ENCODE measurements around the gene GZMA. TPM values are rescaled to one million over a fixed set of nuclear protein-coding genes. Genes with fewer than 3 reads are reported as not detected.

The GZMA gene
- total RNA-seq (under 1 TPM; 0.20 to 0.39 TPM), polyA plus RNA-seq (ENCODE audit: insufficient read length in 2 of 2) (under 1 TPM in 1 of 2 donors, not detected in 1; 0.24 TPM)
- long read RNA-seq, donor 1: 0 reads
- long read RNA-seq, donor 2: 0 reads
- long read RNA-seq, donor 3: 0 reads
- long read RNA-seq, donor 4, partial matches to known transcripts: 0 of 4 reads
- long read RNA-seq, donor 4, other reads (novel, unspliced or antisense): 0 of 4 reads

- no peaks in the 10 kb centered on the region for H3K9me3 ChIP-seq (ENCODE audit: control insufficient read depth, insufficient read depth, low read length)
- no peak within 1 kb of the TSS for H3K4me3 ChIP-seq (ENCODE audit: low read depth, low read length)
- H3K4me1 ChIP-seq (ENCODE audit: control insufficient read depth, insufficient read depth, low read length): no peaks in the 10 kb centered on the region
- H3K27me3 ChIP-seq (ENCODE audit: control insufficient read depth, insufficient read depth, low read length): no peaks in the 10 kb centered on the region
- 75% methylated on average over 2 of the region's 3 CpGs for WGBS (ENCODE audit: insufficient coverage)
- H3K27ac ChIP-seq (ENCODE audit: low read depth, low read length): no peak within 1 kb of the TSS
- no peaks in the 10 kb centered on the region for H3K36me3 ChIP-seq (ENCODE audit: control insufficient read depth, insufficient read depth, low read length)
- DNase-seq (ENCODE audit: low read depth in 4 of 6, low spot score in 6 of 6): no peak
These were observed at the start of gene GZMA for GRCh38 chr5:55102348-55102747. Gene GZMA (plus strand): TSS chr5:55102646. CDS start chr5:55102683, 37 bp downstream.

- no CpG with 5 or more reads among the region's 2 CpGs for WGBS (ENCODE audit: insufficient coverage)
- Histone ChIP-seq H3K36me3 (ENCODE audit: control insufficient read depth, insufficient read depth, low read length) (no peaks in the 10 kb centered on the region), H3K4me1 (ENCODE audit: control insufficient read depth, insufficient read depth, low read length) (no peaks in the 10 kb centered on the region), H3K27me3 (ENCODE audit: control insufficient read depth, insufficient read depth, low read length) (no peaks in the 10 kb centered on the region), H3K9me3 (ENCODE audit: control insufficient read depth, insufficient read depth, low read length) (peaks cover 3% of the 10 kb centered on the region), H3K27ac (ENCODE audit: low read depth, low read length) (no peak overlapping the region), H3K4me3 (ENCODE audit: low read depth, low read length) (no peak overlapping the region)
- no peak for DNase-seq (ENCODE audit: low read depth in 4 of 6, low spot score in 6 of 6)
These were observed 47.3 kb upstream of the GZMA start for GRCh38 chr5:55055183-55055582.

- Histone ChIP-seq H3K4me1 (ENCODE audit: control insufficient read depth, insufficient read depth, low read length) (no peaks in the 10 kb centered on the region), H3K27ac (ENCODE audit: low read depth, low read length) (no peak overlapping the region), H3K4me3 (ENCODE audit: low read depth, low read length) (no peak overlapping the region), H3K27me3 (ENCODE audit: control insufficient read depth, insufficient read depth, low read length) (no peaks in the 10 kb centered on the region), H3K9me3 (ENCODE audit: control insufficient read depth, insufficient read depth, low read length) (no peaks in the 10 kb centered on the region), H3K36me3 (ENCODE audit: control insufficient read depth, insufficient read depth, low read length) (no peaks in the 10 kb centered on the region)
- no peak for DNase-seq (ENCODE audit: low read depth in 4 of 6, low spot score in 6 of 6)
- WGBS (ENCODE audit: insufficient coverage): 96% methylated on average over 5 of the region's 9 CpGs
These were observed 40.2 kb upstream of the GZMA start for GRCh38 chr5:55062039-55062779.

GRCh38 chr5:55063220-55063863 is 39.1 kb upstream of the GZMA start:
- H3K36me3 ChIP-seq (ENCODE audit: control insufficient read depth, insufficient read depth, low read length): no peaks in the 10 kb centered on the region
- H3K27me3 ChIP-seq (ENCODE audit: control insufficient read depth, insufficient read depth, low read length): no peaks in the 10 kb centered on the region
- no peaks in the 10 kb centered on the region for H3K4me1 ChIP-seq (ENCODE audit: control insufficient read depth, insufficient read depth, low read length)
- no peak overlapping the region for H3K27ac ChIP-seq (ENCODE audit: low read depth, low read length)
- 76% methylated on average over 2 of the region's 5 CpGs for WGBS (ENCODE audit: insufficient coverage)
- no peak for DNase-seq (ENCODE audit: low read depth in 4 of 6, low spot score in 6 of 6)
- no peak overlapping the region for H3K4me3 ChIP-seq (ENCODE audit: low read depth, low read length)
- H3K9me3 ChIP-seq (ENCODE audit: control insufficient read depth, insufficient read depth, low read length): no peaks in the 10 kb centered on the region

GRCh38 chr5:55063899-55064298 is 38.5 kb upstream of the GZMA start:
- DNase-seq (ENCODE audit: low read depth in 4 of 6, low spot score in 6 of 6): no peak
- Histone ChIP-seq H3K36me3 (ENCODE audit: control insufficient read depth, insufficient read depth, low read length) (no peaks in the 10 kb centered on the region), H3K4me3 (ENCODE audit: low read depth, low read length) (no peak overlapping the region), H3K4me1 (ENCODE audit: control insufficient read depth, insufficient read depth, low read length) (no peaks in the 10 kb centered on the region), H3K27ac (ENCODE audit: low read depth, low read length) (no peak overlapping the region), H3K27me3 (ENCODE audit: control insufficient read depth, insufficient read depth, low read length) (no peaks in the 10 kb centered on the region), H3K9me3 (ENCODE audit: control insufficient read depth, insufficient read depth, low read length) (no peaks in the 10 kb centered on the region)
- WGBS (ENCODE audit: insufficient coverage): 73% methylated on average over 1 of the region's 2 CpGs

DNA sequence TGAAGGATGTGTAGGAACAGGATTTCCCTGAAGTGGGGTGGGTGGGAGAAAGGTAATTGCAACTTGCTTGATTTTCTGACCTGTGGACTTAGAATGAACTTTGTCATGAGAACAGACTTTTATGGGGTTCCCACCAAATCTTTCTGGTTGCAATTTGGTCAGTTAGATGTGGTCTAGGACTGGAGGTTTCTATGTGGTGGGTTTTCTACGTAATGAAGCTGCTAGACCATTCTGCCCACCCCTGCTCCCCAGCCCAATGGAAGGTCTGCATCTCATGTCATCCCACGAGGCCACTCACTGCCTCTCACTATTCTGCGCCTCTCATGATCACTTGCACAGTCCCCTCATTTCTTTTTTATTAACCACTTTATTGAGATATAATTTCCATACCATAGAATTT is 37.9 kb upstream of the GZMA start:
- H3K4me1 ChIP-seq (ENCODE audit: control insufficient read depth, insufficient read depth, low read length): no peaks in the 10 kb centered on the region
- no peak for DNase-seq (ENCODE audit: low read depth in 4 of 6, low spot score in 6 of 6)
- WGBS (ENCODE audit: insufficient coverage): no CpG with 5 or more reads among the region's 3 CpGs

DNA sequence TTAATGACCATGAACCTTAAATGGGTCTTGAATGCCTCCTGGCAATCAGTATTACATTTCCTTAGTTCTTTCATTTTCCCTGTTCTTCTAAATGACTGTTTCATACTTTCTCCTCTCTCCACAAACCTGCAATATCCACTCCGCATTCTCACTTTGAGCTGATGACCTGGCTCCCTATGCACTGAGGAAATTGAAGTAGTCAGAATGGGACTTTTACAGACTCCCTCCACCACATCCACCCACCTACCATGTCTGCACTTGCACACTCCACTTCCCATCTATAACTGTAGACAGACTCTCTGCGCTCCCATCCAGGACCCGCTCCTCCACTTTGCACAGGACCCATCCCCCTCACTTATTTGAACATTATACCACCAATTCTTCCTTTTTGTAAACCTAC is 36.2 kb upstream of the GZMA start:
- H3K27ac ChIP-seq (ENCODE audit: low read depth, low read length): no peak overlapping the region
- no peaks in the 10 kb centered on the region for H3K36me3 ChIP-seq (ENCODE audit: control insufficient read depth, insufficient read depth, low read length)
- no peaks in the 10 kb centered on the region for H3K9me3 ChIP-seq (ENCODE audit: control insufficient read depth, insufficient read depth, low read length)
- H3K4me1 ChIP-seq (ENCODE audit: control insufficient read depth, insufficient read depth, low read length): no peaks in the 10 kb centered on the region
- H3K4me3 ChIP-seq (ENCODE audit: low read depth, low read length): no peak overlapping the region
- no peak for DNase-seq (ENCODE audit: low read depth in 4 of 6, low spot score in 6 of 6)
- no peaks in the 10 kb centered on the region for H3K27me3 ChIP-seq (ENCODE audit: control insufficient read depth, insufficient read depth, low read length)
- WGBS (ENCODE audit: insufficient coverage): 96% methylated on average over 3 of the region's 3 CpGs

More for the DNA sequence above, 37.9 kb upstream of the GZMA start:
- Histone ChIP-seq H3K36me3 (ENCODE audit: control insufficient read depth, insufficient read depth, low read length) (no peaks in the 10 kb centered on the region), H3K27me3 (ENCODE audit: control insufficient read depth, insufficient read depth, low read length) (no peaks in the 10 kb centered on the region), H3K4me3 (ENCODE audit: low read depth, low read length) (no peak overlapping the region), H3K27ac (ENCODE audit: low read depth, low read length) (no peak overlapping the region), H3K9me3 (ENCODE audit: control insufficient read depth, insufficient read depth, low read length) (no peaks in the 10 kb centered on the region)

DNA sequence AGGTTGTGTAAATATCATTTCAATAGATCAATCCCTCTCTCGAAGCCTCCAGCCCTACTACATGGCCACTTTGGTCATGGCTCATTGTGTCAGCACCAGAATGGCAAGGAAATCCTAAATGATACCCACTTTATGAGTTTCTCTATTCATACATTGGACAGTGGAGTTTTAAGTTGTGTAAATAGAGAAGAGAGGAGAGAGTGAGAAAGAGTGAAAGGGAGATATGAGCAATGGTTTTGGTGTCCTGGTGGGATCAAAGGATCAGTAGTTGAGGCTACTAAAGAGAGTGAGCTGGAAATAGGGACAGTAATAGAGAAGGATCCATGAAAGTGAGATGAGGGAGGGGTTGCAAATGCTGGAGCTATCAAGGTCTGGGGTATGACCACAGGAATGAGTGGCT is 31.5 kb upstream of the GZMA start:
- Histone ChIP-seq H3K4me1 (ENCODE audit: control insufficient read depth, insufficient read depth, low read length) (no peaks in the 10 kb centered on the region), H3K9me3 (ENCODE audit: control insufficient read depth, insufficient read depth, low read length) (no peaks in the 10 kb centered on the region), H3K36me3 (ENCODE audit: control insufficient read depth, insufficient read depth, low read length) (no peaks in the 10 kb centered on the region), H3K4me3 (ENCODE audit: low read depth, low read length) (no peak overlapping the region), H3K27ac (ENCODE audit: low read depth, low read length) (no peak overlapping the region), H3K27me3 (ENCODE audit: control insufficient read depth, insufficient read depth, low read length) (no peaks in the 10 kb centered on the region)
- no CpG with 5 or more reads among the region's 1 CpG for WGBS (ENCODE audit: insufficient coverage)
- DNase-seq (ENCODE audit: low read depth in 4 of 6, low spot score in 6 of 6): no peak

DNA sequence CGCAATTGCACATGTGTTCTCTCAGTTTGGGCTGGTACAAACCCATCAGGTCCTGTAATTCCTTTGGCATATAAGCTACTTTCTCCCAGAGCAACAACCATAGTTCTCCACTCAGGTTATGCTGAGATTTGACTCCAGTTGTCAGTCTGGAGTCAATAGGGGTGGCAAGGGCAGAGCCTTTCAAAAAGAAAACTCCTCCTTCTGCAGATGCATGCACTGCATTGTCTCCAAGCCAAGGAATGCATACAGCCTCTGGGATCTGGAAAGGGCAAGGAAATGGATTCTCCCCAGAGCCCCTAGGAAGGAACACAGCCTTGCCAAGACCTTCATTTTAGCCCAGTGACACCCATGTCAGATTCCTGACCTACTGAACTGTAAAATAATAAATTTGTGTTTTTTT is 31.0 kb upstream of the GZMA start:
- Histone ChIP-seq H3K4me3 (ENCODE audit: low read depth, low read length) (no peak overlapping the region), H3K9me3 (ENCODE audit: control insufficient read depth, insufficient read depth, low read length) (no peaks in the 10 kb centered on the region), H3K4me1 (ENCODE audit: control insufficient read depth, insufficient read depth, low read length) (no peaks in the 10 kb centered on the region), H3K27ac (ENCODE audit: low read depth, low read length) (no peak overlapping the region), H3K27me3 (ENCODE audit: control insufficient read depth, insufficient read depth, low read length) (no peaks in the 10 kb centered on the region), H3K36me3 (ENCODE audit: control insufficient read depth, insufficient read depth, low read length) (no peaks in the 10 kb centered on the region)
- DNase-seq (ENCODE audit: low read depth in 4 of 6, low spot score in 6 of 6): no peak
- 86% methylated on average over 1 of the region's 1 CpG for WGBS (ENCODE audit: insufficient coverage)

DNA sequence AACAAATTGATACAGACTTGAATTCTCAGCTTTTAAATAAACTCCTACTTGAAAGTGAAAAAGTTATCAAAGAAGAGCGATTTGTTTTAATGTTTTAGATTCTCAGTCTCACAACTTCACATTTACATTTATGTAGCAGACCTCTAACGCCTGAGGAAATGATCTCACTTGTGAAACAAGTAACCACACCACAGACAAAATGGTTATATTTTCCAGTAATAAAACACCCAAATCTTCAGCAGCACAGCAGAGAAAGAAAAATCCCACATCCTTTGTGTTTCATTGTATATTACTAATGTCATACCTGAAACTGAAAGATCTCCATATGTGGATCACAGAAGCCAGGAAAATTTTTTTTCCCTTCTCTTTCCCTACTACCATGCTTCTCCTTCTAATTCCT is 29.8 kb upstream of the GZMA start:
- DNase-seq (ENCODE audit: low read depth in 4 of 6, low spot score in 6 of 6): no peak

More for the DNA sequence above, 29.8 kb upstream of the GZMA start:
- Histone ChIP-seq H3K4me3 (ENCODE audit: low read depth, low read length) (no peak overlapping the region), H3K4me1 (ENCODE audit: control insufficient read depth, insufficient read depth, low read length) (no peaks in the 10 kb centered on the region), H3K36me3 (ENCODE audit: control insufficient read depth, insufficient read depth, low read length) (no peaks in the 10 kb centered on the region), H3K27me3 (ENCODE audit: control insufficient read depth, insufficient read depth, low read length) (no peaks in the 10 kb centered on the region), H3K27ac (ENCODE audit: low read depth, low read length) (no peak overlapping the region), H3K9me3 (ENCODE audit: control insufficient read depth, insufficient read depth, low read length) (no peaks in the 10 kb centered on the region)
- no CpG with 5 or more reads among the region's 2 CpGs for WGBS (ENCODE audit: insufficient coverage)
